ENCODE results near the gene ENOPH1.

The ENOPH1 gene

GRCh38 chr4:82429728-82430192 is 630 bp upstream of the ENOPH1 start:
- peak overlapping the region; percentile 95 for H3K4me3 ChIP-seq (ENCODE audit: low read depth, low read length)
- DNase-seq: no peak
- H3K27ac ChIP-seq: peak overlapping the region; percentile 100
- no peak for TF ChIP-seq CTCF (IDR thresholded peaks at IDR 0.05; ENCODE audit: low read depth, low read length)
- H3K36me3 ChIP-seq: peaks cover 76% of the 10 kb centered on the region
- H3K27me3 ChIP-seq (ENCODE audit: insufficient read depth, low read depth, severe bottlenecking): no peaks in the 10 kb centered on the region
- H3K9me3 ChIP-seq (ENCODE audit: severe bottlenecking): no peaks in the 10 kb centered on the region

- H3K36me3 ChIP-seq: peaks cover 76% of the 10 kb centered on the region
- no peak for TF ChIP-seq CTCF (IDR thresholded peaks at IDR 0.05; ENCODE audit: low read depth, low read length)
- H3K27ac ChIP-seq: peak overlapping the region; percentile 100
- no peaks in the 10 kb centered on the region for H3K9me3 ChIP-seq (ENCODE audit: severe bottlenecking)
- no peaks in the 10 kb centered on the region for H3K27me3 ChIP-seq (ENCODE audit: insufficient read depth, low read depth, severe bottlenecking)
- peak overlapping the region; percentile 95 for H3K4me3 ChIP-seq (ENCODE audit: low read depth, low read length)
- DNase-seq: peak; percentile 28
Measured at GRCh38 chr4:82430964-82431745, 765 bp downstream of the ENOPH1 start.

GRCh38 chr4:82431831-82432230 is 1.4 kb downstream of the ENOPH1 start:
- no peaks in the 10 kb centered on the region for H3K27me3 ChIP-seq (ENCODE audit: insufficient read depth, low read depth, severe bottlenecking)
- peak overlapping the region; percentile 95 for H3K4me3 ChIP-seq (ENCODE audit: low read depth, low read length)
- H3K36me3 ChIP-seq: peaks cover 76% of the 10 kb centered on the region
- DNase-seq: no peak
- no peaks in the 10 kb centered on the region for H3K9me3 ChIP-seq (ENCODE audit: severe bottlenecking)
- H3K27ac ChIP-seq: peak overlapping the region; percentile 54; the same call in 1 of the 2 replicates
- no peak for TF ChIP-seq CTCF (IDR thresholded peaks at IDR 0.05; ENCODE audit: low read depth, low read length)

- Histone ChIP-seq H3K27ac (peak overlapping the region; percentile 54; the same call in 1 of the 2 replicates), H3K9me3 (ENCODE audit: severe bottlenecking) (no peaks in the 10 kb centered on the region), H3K27me3 (ENCODE audit: insufficient read depth, low read depth, severe bottlenecking) (no peaks in the 10 kb centered on the region), H3K36me3 (peaks cover 76% of the 10 kb centered on the region), H3K4me3 (ENCODE audit: low read depth, low read length) (peak overlapping the region; percentile 95)
- no peak for TF ChIP-seq CTCF (IDR thresholded peaks at IDR 0.05; ENCODE audit: low read depth, low read length)
- peak; percentile 66 for DNase-seq
Measured at GRCh38 chr4:82432596-82432995, 2.2 kb downstream of the ENOPH1 start.

- no peaks in the 10 kb centered on the region for H3K9me3 ChIP-seq (ENCODE audit: severe bottlenecking)
- H3K27ac ChIP-seq: no peak overlapping the region
- H3K4me3 ChIP-seq (ENCODE audit: low read depth, low read length): no peak overlapping the region
- peaks cover 67% of the 10 kb centered on the region for H3K36me3 ChIP-seq
- no peaks in the 10 kb centered on the region for H3K27me3 ChIP-seq (ENCODE audit: insufficient read depth, low read depth, severe bottlenecking)
- TF ChIP-seq CTCF (IDR thresholded peaks at IDR 0.05; ENCODE audit: low read depth, low read length): no peak
- no peak for DNase-seq
Measured at GRCh38 chr4:82433791-82434190, 3.4 kb downstream of the ENOPH1 start.

Measured in WERI-Rb-1 (cell line).